Parathyroid adenoma (tissue), 2 donors: Measurements from ENCODE around the gene CD53.

Experiments used
- H2AFZ ChIP-seq: fragments of 300-600 bp; sonication (generic); one replicate; pipeline ENCODE4 v1.7.0; 2017; ENCODE audit warnings: antibody characterized with exemption, mild to moderate bottlenecking
- H3K27ac ChIP-seq: fragments of 300-600 bp; sonication (generic); one replicate; pipeline ENCODE4 v1.7.0; 2017
- H3K27me3 ChIP-seq: fragments of 300-600 bp; sonication (generic); one replicate; pipeline ENCODE4 v1.7.0; 2017; ENCODE audit warnings: low read length; ENCODE audit not compliant: control insufficient read depth, insufficient read depth
- H3K36me3 ChIP-seq: fragments of 300-600 bp; sonication (generic); one replicate; pipeline ENCODE4 v1.7.0; 2017; ENCODE audit warnings: low read length; ENCODE audit not compliant: control insufficient read depth, insufficient read depth
- H3K4me1 ChIP-seq: fragments of 300-600 bp; sonication (generic); one replicate; pipeline ENCODE4 v1.7.0; 2017; ENCODE audit warnings: control low read depth
- H3K4me2 ChIP-seq: fragments of 300-600 bp; sonication (generic); one replicate; pipeline ENCODE4 v1.7.0; 2017; ENCODE audit warnings: low read length
- H3K4me3 ChIP-seq: fragments of 300-600 bp; sonication (generic); one replicate; pipeline ENCODE4 v1.7.0; 2017; ENCODE audit warnings: low read depth, low read length
- H3K79me2 ChIP-seq: fragments of 300-600 bp; sonication (generic); one replicate; pipeline ENCODE4 v1.7.0; 2017; ENCODE audit warnings: control low read depth
- H3K9ac ChIP-seq: fragments of 300-600 bp; sonication (generic); one replicate; pipeline ENCODE4 v1.7.0; 2017; ENCODE audit warnings: mild to moderate bottlenecking
- H3K9me3 ChIP-seq: fragments of 300-600 bp; sonication (generic); one replicate; pipeline ENCODE4 v1.7.0; 2017; ENCODE audit warnings: low read length; ENCODE audit not compliant: control insufficient read depth
- TF ChIP-seq, protein P1 (sequence below): fragments of 300-600 bp; sonication (generic); IDR thresholded peaks from one replicate; pipeline ENCODE4 v1.7.0; 2017; ENCODE audit warnings: antibody characterized with exemption, mild to moderate bottlenecking
- donor health status: primary hyperparathyroidism.

CD53 gene

DNA sequence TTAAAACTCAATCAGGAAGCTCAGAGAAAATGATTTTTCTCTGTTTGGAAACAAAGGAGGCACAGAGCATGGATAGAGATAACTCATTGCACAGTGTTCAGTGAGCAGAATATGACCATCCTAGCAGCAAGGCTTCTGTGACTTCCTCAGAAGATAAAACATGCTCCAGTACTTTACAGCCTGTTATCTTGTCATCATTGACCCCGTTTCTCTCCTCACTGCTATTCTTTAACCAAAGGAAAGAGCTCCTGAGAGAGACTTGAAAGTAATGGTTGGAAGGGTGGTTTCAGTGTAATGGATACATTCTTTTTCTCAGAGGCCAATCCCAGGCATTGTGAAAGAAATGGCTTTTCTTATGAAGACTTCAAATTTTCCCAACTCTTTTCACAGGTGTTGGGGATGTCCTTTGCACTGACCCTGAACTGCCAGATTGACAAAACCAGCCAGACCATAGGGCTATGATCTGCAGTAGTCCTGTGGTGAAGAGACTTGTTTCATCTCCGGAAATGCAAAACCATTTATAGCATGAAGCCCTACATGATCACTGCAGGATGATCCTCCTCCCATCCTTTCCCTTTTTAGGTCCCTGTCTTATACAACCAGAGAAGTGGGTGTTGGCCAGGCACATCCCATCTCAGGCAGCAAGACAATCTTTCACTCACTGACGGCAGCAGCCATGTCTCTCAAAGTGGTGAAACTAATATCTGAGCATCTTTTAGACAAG lies 25.9 kb downstream of the CD53 start:
- no peak overlapping the region for H3K9ac ChIP-seq
- H3K27me3 ChIP-seq = peaks cover 2% of the 10 kb centered on the region
- TF ChIP-seq, protein P1, sequence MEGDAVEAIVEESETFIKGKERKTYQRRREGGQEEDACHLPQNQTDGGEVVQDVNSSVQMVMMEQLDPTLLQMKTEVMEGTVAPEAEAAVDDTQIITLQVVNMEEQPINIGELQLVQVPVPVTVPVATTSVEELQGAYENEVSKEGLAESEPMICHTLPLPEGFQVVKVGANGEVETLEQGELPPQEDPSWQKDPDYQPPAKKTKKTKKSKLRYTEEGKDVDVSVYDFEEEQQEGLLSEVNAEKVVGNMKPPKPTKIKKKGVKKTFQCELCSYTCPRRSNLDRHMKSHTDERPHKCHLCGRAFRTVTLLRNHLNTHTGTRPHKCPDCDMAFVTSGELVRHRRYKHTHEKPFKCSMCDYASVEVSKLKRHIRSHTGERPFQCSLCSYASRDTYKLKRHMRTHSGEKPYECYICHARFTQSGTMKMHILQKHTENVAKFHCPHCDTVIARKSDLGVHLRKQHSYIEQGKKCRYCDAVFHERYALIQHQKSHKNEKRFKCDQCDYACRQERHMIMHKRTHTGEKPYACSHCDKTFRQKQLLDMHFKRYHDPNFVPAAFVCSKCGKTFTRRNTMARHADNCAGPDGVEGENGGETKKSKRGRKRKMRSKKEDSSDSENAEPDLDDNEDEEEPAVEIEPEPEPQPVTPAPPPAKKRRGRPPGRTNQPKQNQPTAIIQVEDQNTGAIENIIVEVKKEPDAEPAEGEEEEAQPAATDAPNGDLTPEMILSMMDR = no peak
- no peak overlapping the region for H3K4me3 ChIP-seq
- no peaks in the 10 kb centered on the region for H3K9me3 ChIP-seq
- no peaks in the 10 kb centered on the region for H3K4me1 ChIP-seq
- no peaks in the 10 kb centered on the region for H3K36me3 ChIP-seq
- no peak overlapping the region for H2AFZ ChIP-seq
- H3K79me2 ChIP-seq = no peaks in the 10 kb centered on the region
- no peak overlapping the region for H3K27ac ChIP-seq
- no peak overlapping the region for H3K4me2 ChIP-seq

- H3K9ac ChIP-seq = no peak overlapping the region
- TF ChIP-seq, protein P1 = no peak
- H3K4me2 ChIP-seq = no peak overlapping the region
- no peaks in the 10 kb centered on the region for H3K79me2 ChIP-seq
- no peak overlapping the region for H2AFZ ChIP-seq
- H3K9me3 ChIP-seq = no peaks in the 10 kb centered on the region
- H3K4me3 ChIP-seq = no peak overlapping the region
- H3K36me3 ChIP-seq = no peaks in the 10 kb centered on the region
- H3K4me1 ChIP-seq = no peaks in the 10 kb centered on the region
- H3K27me3 ChIP-seq = peaks cover 2% of the 10 kb centered on the region
- H3K27ac ChIP-seq = no peak overlapping the region
Measured at GRCh38 chr1:110899458-110899843, 26.5 kb downstream of the CD53 start.

GRCh38 chr1:110902820-110903463 lies 30.0 kb downstream of the CD53 start:
- TF ChIP-seq, protein P1 = no peak
- peaks cover 2% of the 10 kb centered on the region for H3K27me3 ChIP-seq

GRCh38 chr1:110903853-110904500 lies 31.0 kb downstream of the CD53 start:
- H3K27ac ChIP-seq = no peak overlapping the region
- H3K4me3 ChIP-seq = no peak overlapping the region

More at GRCh38 chr1:110902820-110903463, 30.0 kb downstream of the CD53 start:
- H3K9ac ChIP-seq = no peak overlapping the region
- no peak overlapping the region for H3K27ac ChIP-seq
- H3K4me1 ChIP-seq = no peaks in the 10 kb centered on the region
- no peak overlapping the region for H3K4me2 ChIP-seq
- H2AFZ ChIP-seq = no peak overlapping the region
- no peaks in the 10 kb centered on the region for H3K9me3 ChIP-seq
- H3K79me2 ChIP-seq = no peaks in the 10 kb centered on the region
- no peak overlapping the region for H3K4me3 ChIP-seq
- no peaks in the 10 kb centered on the region for H3K36me3 ChIP-seq

More at GRCh38 chr1:110903853-110904500, 31.0 kb downstream of the CD53 start:
- H3K36me3 ChIP-seq = no peaks in the 10 kb centered on the region
- no peak overlapping the region for H3K4me2 ChIP-seq
- H2AFZ ChIP-seq = no peak overlapping the region
- H3K4me1 ChIP-seq = no peaks in the 10 kb centered on the region
- no peak overlapping the region for H3K9ac ChIP-seq
- TF ChIP-seq, protein P1 = no peak
- H3K9me3 ChIP-seq = no peaks in the 10 kb centered on the region
- H3K27me3 ChIP-seq = peaks cover 2% of the 10 kb centered on the region
- no peaks in the 10 kb centered on the region for H3K79me2 ChIP-seq
